Measurements from ENCODE around the gene TRPV6.

TRPV6 gene

GRCh38 chr7:142851919-142852318, 33.6 kb downstream of the TRPV6 start:
- TF ChIP-seq ESRRG (CRISPR knock-in tag; IDR thresholded peaks at IDR 0.05), result no peak
- ATAC-seq, result no peak

- no peak for ATAC-seq
- TF ChIP-seq GLIS3 (CRISPR knock-in tag; IDR thresholded peaks at IDR 0.05), result no peak
- TF ChIP-seq ZFP30 (CRISPR knock-in tag; IDR thresholded peaks at IDR 0.05), result no peak
- no peak for TF ChIP-seq TCF4 (CRISPR knock-in tag; IDR thresholded peaks at IDR 0.05; ENCODE audit: borderline replicate concordance)
- no peak for TF ChIP-seq ZNF565 (CRISPR knock-in tag; conservative IDR thresholded peaks at IDR 0.05; ENCODE audit: low read depth)
- TF ChIP-seq ZFP3 (CRISPR knock-in tag; IDR thresholded peaks at IDR 0.05), result no peak
- no peak for TF ChIP-seq BACH2 (CRISPR knock-in tag; IDR thresholded peaks at IDR 0.05; ENCODE audit: borderline replicate concordance)
- no peak for TF ChIP-seq ZC3H10 (CRISPR knock-in tag; IDR thresholded peaks at IDR 0.05)
- no peak for TF ChIP-seq PPARA (CRISPR knock-in tag; IDR thresholded peaks at IDR 0.05; ENCODE audit: borderline replicate concordance)
- no peak for TF ChIP-seq PATZ1 (CRISPR knock-in tag; IDR thresholded peaks at IDR 0.05; ENCODE audit: borderline replicate concordance)
- no peak for TF ChIP-seq TOX (CRISPR knock-in tag; IDR thresholded peaks at IDR 0.05; ENCODE audit: borderline replicate concordance)
- TF ChIP-seq SNAI2 (CRISPR knock-in tag; IDR thresholded peaks at IDR 0.05), result no peak
- no peak for TF ChIP-seq RARB (CRISPR knock-in tag; IDR thresholded peaks at IDR 0.05)
- no peak for TF ChIP-seq CREB5 (CRISPR knock-in tag; IDR thresholded peaks at IDR 0.05; ENCODE audit: low read depth)
- TF ChIP-seq ESRRG (CRISPR knock-in tag; IDR thresholded peaks at IDR 0.05), result no peak
- no peak for TF ChIP-seq ZNF8 (CRISPR knock-in tag; IDR thresholded peaks at IDR 0.05)
- TF ChIP-seq TSHZ2 (CRISPR knock-in tag; IDR thresholded peaks at IDR 0.05), result no peak
- TF ChIP-seq POU6F1 (CRISPR knock-in tag; IDR thresholded peaks at IDR 0.05; ENCODE audit: borderline replicate concordance, low read depth), result no peak
- TF ChIP-seq ARNTL (CRISPR knock-in tag; IDR thresholded peaks at IDR 0.05; ENCODE audit: borderline replicate concordance, low read depth), result no peak
- no peak for TF ChIP-seq ISL1 (CRISPR knock-in tag; IDR thresholded peaks at IDR 0.05)
Observed at GRCh38 chr7:142851269-142851668, 34.3 kb downstream of the TRPV6 start.

GRCh38 chr7:142847353-142847752, 38.2 kb downstream of the TRPV6 start:
- ATAC-seq, result no peak
- TF ChIP-seq POU6F1 (CRISPR knock-in tag; IDR thresholded peaks at IDR 0.05; ENCODE audit: borderline replicate concordance, low read depth) (no peak), TOX (CRISPR knock-in tag; IDR thresholded peaks at IDR 0.05; ENCODE audit: borderline replicate concordance) (no peak), CSDC2 (CRISPR knock-in tag; IDR thresholded peaks at IDR 0.05) (no peak), GLIS3 (CRISPR knock-in tag; IDR thresholded peaks at IDR 0.05) (no peak), BACH2 (CRISPR knock-in tag; IDR thresholded peaks at IDR 0.05; ENCODE audit: borderline replicate concordance) (no peak), PATZ1 (CRISPR knock-in tag; IDR thresholded peaks at IDR 0.05; ENCODE audit: borderline replicate concordance) (no peak), ZNF8 (CRISPR knock-in tag; IDR thresholded peaks at IDR 0.05) (no peak), PPARA (CRISPR knock-in tag; IDR thresholded peaks at IDR 0.05; ENCODE audit: borderline replicate concordance) (no peak), OSR1 (CRISPR knock-in tag; IDR thresholded peaks at IDR 0.05) (no peak), CSRNP3 (CRISPR knock-in tag; IDR thresholded peaks at IDR 0.05) (no peak), ARNTL (CRISPR knock-in tag; IDR thresholded peaks at IDR 0.05; ENCODE audit: borderline replicate concordance, low read depth) (no peak), CREB5 (CRISPR knock-in tag; IDR thresholded peaks at IDR 0.05; ENCODE audit: low read depth) (no peak), RARB (CRISPR knock-in tag; IDR thresholded peaks at IDR 0.05) (no peak), ZFP30 (CRISPR knock-in tag; IDR thresholded peaks at IDR 0.05) (no peak), TCF4 (CRISPR knock-in tag; IDR thresholded peaks at IDR 0.05; ENCODE audit: borderline replicate concordance) (no peak)

Measured in SK-N-SH treated with all-trans-retinoic acid at 6 μM for 48 hours (cell line).